Mammary epithelial cell (primary cell): Measurements from ENCODE around the gene ZBTB16.

Experiments
- EZH2 ChIP-seq: IDR thresholded peaks from 2 replicates; pipeline ENCODE4 v1.6.1; 2012; ENCODE audit warnings: low read length, inconsistent platforms, borderline replicate concordance
- TF ChIP-seq, protein P1 (sequence below), 2 donors: IDR thresholded peaks in 1 of 2; conservative IDR thresholded peaks in 1 of 2; 2 replicates each; pipeline ENCODE4 v1.5.1; 2011 to 2012; ENCODE audit warnings: inconsistent platforms in 2 of 2, low read length in 2 of 2, mild to moderate bottlenecking in 2 of 2, control low read depth in 1 of 2, low read depth in 1 of 2; ENCODE audit not compliant: insufficient read depth in 1 of 2; ENCODE audit errors: extremely low read depth in 1 of 2

DNA sequence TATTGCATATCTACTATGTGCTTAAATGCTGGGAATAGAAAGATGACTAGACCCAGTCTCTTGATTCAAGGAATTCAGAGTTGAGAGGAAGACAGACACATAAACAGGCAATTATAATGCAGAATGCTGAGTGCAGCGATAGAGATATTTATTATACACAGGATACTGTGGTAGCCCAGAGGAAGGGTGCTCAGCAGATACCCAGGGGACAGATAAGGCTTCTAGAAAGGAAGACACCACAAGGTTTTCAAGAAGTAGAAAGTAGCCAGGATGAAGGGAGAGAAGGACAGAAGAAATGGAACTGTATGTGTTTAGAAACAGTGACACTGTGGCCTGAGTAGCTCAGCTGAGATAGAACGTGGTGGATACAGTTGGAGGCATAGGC is 157.3 kb downstream of the ZBTB16 start:
- TF ChIP-seq, protein P1, sequence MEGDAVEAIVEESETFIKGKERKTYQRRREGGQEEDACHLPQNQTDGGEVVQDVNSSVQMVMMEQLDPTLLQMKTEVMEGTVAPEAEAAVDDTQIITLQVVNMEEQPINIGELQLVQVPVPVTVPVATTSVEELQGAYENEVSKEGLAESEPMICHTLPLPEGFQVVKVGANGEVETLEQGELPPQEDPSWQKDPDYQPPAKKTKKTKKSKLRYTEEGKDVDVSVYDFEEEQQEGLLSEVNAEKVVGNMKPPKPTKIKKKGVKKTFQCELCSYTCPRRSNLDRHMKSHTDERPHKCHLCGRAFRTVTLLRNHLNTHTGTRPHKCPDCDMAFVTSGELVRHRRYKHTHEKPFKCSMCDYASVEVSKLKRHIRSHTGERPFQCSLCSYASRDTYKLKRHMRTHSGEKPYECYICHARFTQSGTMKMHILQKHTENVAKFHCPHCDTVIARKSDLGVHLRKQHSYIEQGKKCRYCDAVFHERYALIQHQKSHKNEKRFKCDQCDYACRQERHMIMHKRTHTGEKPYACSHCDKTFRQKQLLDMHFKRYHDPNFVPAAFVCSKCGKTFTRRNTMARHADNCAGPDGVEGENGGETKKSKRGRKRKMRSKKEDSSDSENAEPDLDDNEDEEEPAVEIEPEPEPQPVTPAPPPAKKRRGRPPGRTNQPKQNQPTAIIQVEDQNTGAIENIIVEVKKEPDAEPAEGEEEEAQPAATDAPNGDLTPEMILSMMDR (conservative IDR thresholded peaks at IDR 0.05 in 1 of 2, IDR thresholded peaks at IDR 0.05 in 1 of 2; ENCODE audit: extremely low read depth in 1 of 2, insufficient read depth in 1 of 2, low read depth in 1 of 2, low read length in 2 of 2): no peak
- no peak for TF ChIP-seq EZH2
